K562 (cell line): ENCODE results near the gene RASD2. TPM values are rescaled to one million over a fixed set of nuclear protein-coding genes. Genes with fewer than 3 reads are reported as not detected.

ENCODE experiments used
- ATAC-seq: fragments of 200-7000 bp; cut with Tn5 transposase; 3 replicates; pipeline ENCODE4 v1.9.1; 2020; ENCODE audit warnings: moderate library complexity
- BruUV-seq: library from RNA; stranded (reverse); fragments of 400-500 nt; replicated peaks from 2 replicates; lab custom pipeline; 2021; lab: Mats Ljungman, UMichigan
- CTCF ChIA-PET: fragments of 300-600 bp; formaldehyde crosslinking; extraction: SDS; loops from one replicate; lab custom pipeline; 2021; ENCODE audit warnings: low intra/inter-chr PET ratio; lab: Yijun Ruan, JAX
- POLR2A ChIA-PET: fragments of 300-600, 350-650 bp; sonication (Branson Sonifier 250); formaldehyde crosslinking; extraction: SDS; loops from one replicate; lab custom pipeline; 2021; ENCODE audit warnings: antibody characterized with exemption, inconsistent platforms; lab: Yijun Ruan, JAX
- DNase-seq, 4 experiments: peaks; one replicate each; pipeline versions ENCODE4 v3.0.0 to v3.0.0-alpha.2; 2011 to 2018; ENCODE audit warnings: low spot score in 3 of 4, mixed read lengths in 3 of 4; ENCODE audit errors: extremely low read depth in 1 of 4
- FAIRE-seq: peaks from 2 replicates; lab custom pipeline; 2011; peaks lifted over from hg19 to GRCh38; lab: Jason Lieb, UNC
- H2AFZ ChIP-seq: 2 replicates; pipeline ENCODE4 v1.6.0; 2011; ENCODE audit warnings: low read depth, low read length, control low read depth, inconsistent platforms
- H3K27ac ChIP-seq: fragments of 200-600 bp; 3 replicates; pipeline ENCODE4 v1.8.0; 2011; ENCODE audit warnings: low read depth, mild to moderate bottlenecking, control low read depth, inconsistent platforms, low read length, moderate library complexity, mixed read lengths; ENCODE audit errors: extremely low read depth
- H3K27me3 ChIP-seq, 2 experiments: fragments of 300-600 bp in 1 of 2; 2 replicates in 1 of 2; 3 replicates in 1 of 2; pipeline versions ENCODE4 v1.6.0 to v1.8.0; 2011; ENCODE audit warnings: inconsistent platforms in 2 of 2, low read length in 2 of 2, mild to moderate bottlenecking in 1 of 2, mixed read lengths in 1 of 2, moderate library complexity in 1 of 2; ENCODE audit not compliant: control insufficient read depth in 2 of 2, insufficient read depth in 2 of 2
- H3K36me3 ChIP-seq: fragments of 300-600 bp; 3 replicates; pipeline ENCODE4 v1.8.0; 2011; ENCODE audit warnings: mild to moderate bottlenecking, low read length, inconsistent platforms; ENCODE audit not compliant: control insufficient read depth, insufficient read depth
- H3K4me1 ChIP-seq, 2 experiments: fragments of 200-600 bp in 1 of 2; replicated peaks in 1 of 2; 2 replicates in 1 of 2; 3 replicates in 1 of 2; pipeline versions ENCODE4 v1.5.1 to v1.8.0; 2011; ENCODE audit warnings: inconsistent platforms in 2 of 2, low read length in 2 of 2, mild to moderate bottlenecking in 1 of 2, mixed read lengths in 1 of 2, moderate library complexity in 1 of 2; ENCODE audit not compliant: control insufficient read depth in 2 of 2, insufficient read depth in 2 of 2
- H3K4me2 ChIP-seq: 2 replicates; pipeline ENCODE4 v1.6.1; 2011; ENCODE audit warnings: low read length, control low read depth, inconsistent platforms, mixed read lengths; ENCODE audit not compliant: insufficient read depth
- H3K4me3 ChIP-seq: fragments of 200-600 bp; sonication (generic), shearing (Covaris generic); 2 replicates; pipeline ENCODE4 v1.5.1; 2016; ENCODE audit warnings: control low read depth, inconsistent platforms
- H3K79me2 ChIP-seq: fragments of 200-600 bp; 3 replicates; pipeline ENCODE4 v1.8.0; 2011; ENCODE audit warnings: low read length, inconsistent platforms; ENCODE audit not compliant: control insufficient read depth, insufficient read depth
- H3K9ac ChIP-seq, 2 experiments: 2 replicates each; pipeline versions ENCODE4 v1.6.0 to v1.6.1; 2011; ENCODE audit warnings: low read depth in 2 of 2, low read length in 2 of 2, control low read depth in 1 of 2, inconsistent platforms in 1 of 2, mild to moderate bottlenecking in 1 of 2, mixed read lengths in 1 of 2; ENCODE audit not compliant: insufficient read depth in 1 of 2
- H3K9me1 ChIP-seq: one replicate; pipeline ENCODE4 v1.6.0; 2011; ENCODE audit warnings: inconsistent platforms, mild to moderate bottlenecking, low read length, moderate library complexity; ENCODE audit not compliant: control insufficient read depth, insufficient read depth
- H3K9me3 ChIP-seq: replicated peaks from 2 replicates; pipeline ENCODE4 v1.5.1; 2011; ENCODE audit warnings: low read depth, low read length, inconsistent platforms; ENCODE audit not compliant: control insufficient read depth, insufficient read depth
- H4K20me1 ChIP-seq: replicated peaks from 2 replicates; pipeline ENCODE4 v1.6.1; 2011; ENCODE audit warnings: low read length, inconsistent platforms, mixed read lengths; ENCODE audit not compliant: control insufficient read depth, insufficient read depth
- ESRRA ChIP-seq: fragments of 450-650 bp; IDR thresholded peaks from 2 replicates; pipeline ENCODE4 v1.6.1; 2014; ENCODE audit warnings: low read depth, mild to moderate bottlenecking, moderate library complexity, borderline replicate concordance
- MAFG ChIP-seq: fragments of 450-650 bp; conservative IDR thresholded peaks from 2 replicates; pipeline ENCODE4 v1.6.1; 2016; ENCODE audit warnings: missing genetic modification characterization, missing compliant biosample characterization
- MBD1 ChIP-seq: fragments of 250-450 bp; sonication (Bioruptor Pico); IDR thresholded peaks from 2 replicates; pipeline ENCODE4 v1.8.0; 2022; ENCODE audit warnings: inconsistent platforms
- NCOA6 ChIP-seq: fragments of 450-650 bp; IDR thresholded peaks from 2 replicates; pipeline ENCODE4 v1.6.1; 2017; ENCODE audit warnings: mild to moderate bottlenecking
- NEUROD1 ChIP-seq: fragments of 150-350 bp; IDR thresholded peaks from 2 replicates; pipeline ENCODE4 v1.6.1; 2014; ENCODE audit warnings: borderline replicate concordance, low read length, low read depth; ENCODE audit not compliant: partially characterized antibody
- NFRKB ChIP-seq: fragments of 450-650 bp; IDR thresholded peaks from 2 replicates; pipeline ENCODE4 v1.6.1; 2016; ENCODE audit warnings: low read depth
- POLR2A ChIP-seq: fragments of 450-650 bp; conservative IDR thresholded peaks from 2 replicates; pipeline ENCODE4 v1.6.1; 2016
- RHOXF2B ChIP-seq: fragments of 250-450 bp; sonication (Bioruptor Pico); conservative IDR thresholded peaks from 2 replicates; pipeline ENCODE4 v1.5.1; 2021
- SAFB2 ChIP-seq: fragments of 200-400 bp; formaldehyde crosslinking; IDR thresholded peaks from 2 replicates; pipeline ENCODE4 v1.6.1; 2018; ENCODE audit warnings: borderline replicate concordance, low read length, low read depth, moderate library complexity; ENCODE audit not compliant: severe bottlenecking
- U2AF2 ChIP-seq: fragments of 200-400 bp; formaldehyde crosslinking; optimal IDR thresholded peaks from 2 replicates; pipeline ENCODE3; 2017; ENCODE audit warnings: low read depth, mild to moderate bottlenecking, low read length
- ZBTB9 ChIP-seq: fragments of 450-650 bp; formaldehyde crosslinking; IDR thresholded peaks from 2 replicates; pipeline ENCODE4 v1.4.0; 2020; ENCODE audit warnings: mild to moderate bottlenecking, moderate library complexity
- ZNF280A ChIP-seq: fragments of 450-650 bp; IDR thresholded peaks from 2 replicates; pipeline ENCODE4 v1.6.1; 2018; ENCODE audit warnings: mild to moderate bottlenecking, low read depth; ENCODE audit not compliant: partially characterized antibody
- ZNF324 ChIP-seq: fragments of 250-450 bp; sonication (Bioruptor Pico); IDR thresholded peaks from 2 replicates; pipeline ENCODE4 v1.4.0; 2020; ENCODE audit warnings: mild to moderate bottlenecking
- WGBS: fragments of 100-300 bp; shearing (Covaris generic); methylation state at CpG from one replicate; pipeline ENCODE4 v1.1.6; 2016; ENCODE audit warnings: low coverage, mixed read lengths; ENCODE audit not compliant: insufficient coverage; ENCODE audit errors: missing lambda C conversion rate; 5-methylcytosine and 5-hydroxymethylcytosine counted together
- in situ Hi-C: fragments of 300-500 bp; cut with MboI; formaldehyde crosslinking; loops from 4 replicates; pipeline ENCODE4 v1.15.0; 2018; ENCODE audit warnings: inconsistent platforms, mixed read lengths
- intact Hi-C: fragments of 100-400 bp; cut with micrococcal nuclease; formaldehyde crosslinking; loops from 2 replicates; pipeline ENCODE4 v1.14.2; 2022
- polyA plus RNA-seq, 8 experiments: library from polyadenylated mRNA; depleted of rRNA in 4 of 8; stranded (reverse) in 5 of 8; unstranded in 3 of 8; fragments of >200 nt; fragmentation: Nextera tagmentation in 2 of 8; fragmentation: Illumina TruSeq in 1 of 8; extraction: Ambion mirVana in 2 of 8; extraction: Trizol in 1 of 8; gene quantifications; 2 replicates each; pipeline versions ENCODE4 v1.2.1 to v1.2.3, GENCODE V29; 2011 to 2014; ENCODE audit warnings: inconsistent platforms in 1 of 8, missing spikeins in 1 of 8
- total RNA-seq, 7 experiments: library from RNA; depleted of rRNA in 6 of 7; stranded (reverse); fragments of >200 nt in 6 of 7; fragmentation: Illumina TruSeq in 2 of 7; extraction: Trizol in 2 of 7; gene quantifications; 2 replicates each; pipeline versions ENCODE4 v1.2.1 to v1.2.3, GENCODE V29; 2011 to 2021; ENCODE audit warnings: low replicate concordance in 1 of 7

RASD2 gene
- total and polyA plus RNA-seq, 9 of the 15 experiments (the other 6 are each of a cell fraction or from before 2014, with no cell fraction given) = 0.05 TPM; not detected in 8

GRCh38 chr22:35548722-35549112 lies 8.1 kb downstream of the RASD2 start:
- intact Hi-C loops (no loop called here), in situ Hi-C loops (no loop called here)
- no TSS peak for BruUV-seq
- H3K9me3 ChIP-seq = no peaks in the 10 kb centered on the region
- 4% methylated on average over 7 of the region's 8 CpGs for WGBS
- no peak for FAIRE-seq
- H3K27ac ChIP-seq = no peak overlapping the region
- CTCF ChIA-PET = no interaction called here
- H4K20me1 ChIP-seq = peaks cover 5% of the 10 kb centered on the region; the same call in 1 of the 2 replicates
- H3K4me2 ChIP-seq = no peak overlapping the region
- H3K27me3 ChIP-seq = peaks cover 7 to 69% of the 10 kb centered on the region in 2 experiments; a peak in 3 of 5 replicates
- no peaks in the 10 kb centered on the region for H3K79me2 ChIP-seq
- no peak for ATAC-seq
- no peak overlapping the region for H3K9ac ChIP-seq
- H2AFZ ChIP-seq = no peak overlapping the region
- H3K9me1 ChIP-seq = no peaks in the 10 kb centered on the region
- no peaks in the 10 kb centered on the region for H3K36me3 ChIP-seq
- POLR2A ChIA-PET = no interaction called here
- no peak for DNase-seq
- peaks cover 3 to 20% of the 10 kb centered on the region in 2 experiments; a peak in 3 of 5 replicates for H3K4me1 ChIP-seq
- H3K4me3 ChIP-seq = no peak overlapping the region
- no peak for TF ChIP-seq POLR2A

GRCh38 chr22:35549328-35549727 lies 8.7 kb downstream of the RASD2 start:
- in situ Hi-C loops (no loop called here), intact Hi-C loops (no loop called here)
- peaks cover 3 to 20% of the 10 kb centered on the region in 2 experiments; a peak in 3 of 5 replicates for H3K4me1 ChIP-seq
- peaks cover 5% of the 10 kb centered on the region; the same call in 1 of the 2 replicates for H4K20me1 ChIP-seq
- no peaks in the 10 kb centered on the region for H3K36me3 ChIP-seq
- peaks cover 8 to 74% of the 10 kb centered on the region in 2 experiments; a peak in 3 of 5 replicates for H3K27me3 ChIP-seq
- ChIA-PET POLR2A (no interaction called here), CTCF (no interaction called here)
- no peak overlapping the region for H3K4me2 ChIP-seq
- H3K79me2 ChIP-seq = no peaks in the 10 kb centered on the region
- FAIRE-seq = no peak
- BruUV-seq = no TSS peak
- no peak overlapping the region for H2AFZ ChIP-seq
- H3K9ac ChIP-seq = no peak overlapping the region
- no peaks in the 10 kb centered on the region for H3K9me1 ChIP-seq
- no peaks in the 10 kb centered on the region for H3K9me3 ChIP-seq
- no peak overlapping the region for H3K4me3 ChIP-seq
- DNase-seq = no peak
- no peak for ATAC-seq
- WGBS = 7% methylated on average over 11 of the region's 11 CpGs
- H3K27ac ChIP-seq = no peak overlapping the region
- TF ChIP-seq RHOXF2B (CRISPR knock-in tag) (no peak), NCOA6 (no peak), ESRRA (no peak), ZNF324 (CRISPR knock-in tag) (no peak), ZBTB9 (CRISPR knock-in tag) (no peak), MAFG (tag) (no peak), SAFB2 (no peak), MBD1 (CRISPR knock-in tag) (no peak), U2AF2 (no peak), NEUROD1 (no peak), NFRKB (no peak), ZNF280A (no peak)
